Smooth muscle cell (in vitro differentiated cells): ENCODE data around the gene CREBBP. TPM values are rescaled to one million over a fixed set of nuclear protein-coding genes. Genes with fewer than 3 reads are reported as not detected.

Source experiments
- DNase-seq: peaks from one replicate; lab custom pipeline; 2025; ENCODE audit not compliant: unreplicated experiment; lab: John Stamatoyannopoulos, UW
- H2AFZ ChIP-seq: fragments of 200-600 bp; sonication (generic); 2 replicates; pipeline ENCODE4 v1.6.0; 2016; ENCODE audit warnings: antibody characterized with exemption, low read depth, mild to moderate bottlenecking
- H3F3A ChIP-seq: fragments of 200-600 bp; sonication (generic); 2 replicates; pipeline ENCODE4 v1.6.0; 2017; ENCODE audit warnings: antibody characterized with exemption, low read depth
- H3K27ac ChIP-seq: fragments of 200-600 bp; sonication (generic); 2 replicates; pipeline ENCODE4 v1.5.1; 2016; ENCODE audit warnings: low read depth, mild to moderate bottlenecking
- H3K27me3 ChIP-seq: fragments of 200-600 bp; sonication (generic); 2 replicates; pipeline ENCODE4 v1.6.1; 2016; ENCODE audit warnings: low read depth, mild to moderate bottlenecking
- H3K36me3 ChIP-seq: fragments of 200-600 bp; sonication (generic); 2 replicates; pipeline ENCODE4 v1.5.1; 2016; ENCODE audit warnings: low read depth
- H3K4me1 ChIP-seq: fragments of 200-600 bp; sonication (generic); 2 replicates; pipeline ENCODE4 v1.5.1; 2016; ENCODE audit warnings: low read depth
- H3K4me2 ChIP-seq: fragments of 200-600 bp; sonication (generic); 2 replicates; pipeline ENCODE4 v1.6.0; 2016; ENCODE audit warnings: mild to moderate bottlenecking
- H3K4me3 ChIP-seq: fragments of 200-600 bp; sonication (generic); 2 replicates; pipeline ENCODE4 v1.5.1; 2016; ENCODE audit warnings: mild to moderate bottlenecking
- H3K79me2 ChIP-seq: fragments of 200-600 bp; sonication (generic); 2 replicates; pipeline ENCODE4 v1.6.0; 2016; ENCODE audit warnings: low read depth, mild to moderate bottlenecking
- H3K9ac ChIP-seq: fragments of 200-600 bp; sonication (generic); 2 replicates; pipeline ENCODE4 v1.6.0; 2016; ENCODE audit warnings: low read depth
- H3K9me3 ChIP-seq: fragments of 200-600 bp; sonication (generic); replicated peaks from 2 replicates; pipeline ENCODE4 v1.5.1; 2016; ENCODE audit warnings: low read depth
- H4K20me1 ChIP-seq: fragments of 200-600 bp; sonication (generic); 2 replicates; pipeline ENCODE4 v1.6.0; 2016; ENCODE audit warnings: low read depth
- CTCF ChIP-seq: fragments of 200-600 bp; sonication (generic); IDR thresholded peaks from 2 replicates; pipeline ENCODE4 v1.5.1; 2017; ENCODE audit warnings: borderline replicate concordance, mild to moderate bottlenecking, antibody characterized with exemption; ENCODE audit not compliant: insufficient read depth, poor library complexity, severe bottlenecking
- WGBS: methylation state at CpG from one replicate; pipeline ENCODE4 v1.1.7; 2016; ENCODE audit warnings: low lambda C conversion rate; 5-methylcytosine and 5-hydroxymethylcytosine counted together
- polyA plus RNA-seq: library from polyadenylated mRNA; unstranded; fragments of >200 nt; fragmentation: Nextera tagmentation; extraction: Ambion mirVana; gene quantifications from 2 replicates; pipeline ENCODE4 v1.2.1, GENCODE V29; 2016
- total RNA-seq: library from RNA; depleted of rRNA; stranded (reverse); fragments of >200 nt; gene quantifications from 2 replicates; pipeline ENCODE4 v1.2.3, GENCODE V29; 2014

CREBBP gene
- total and polyA plus RNA-seq, 2 experiments from 2014 or later: 14.3 to 19.6 TPM

GRCh38 chr16:3687792-3688191 lies 192.7 kb downstream of the CREBBP start:
- Histone ChIP-seq H3K4me1 (no peaks in the 10 kb centered on the region), H3K9me3 (no peaks in the 10 kb centered on the region), H3K9ac (no peak overlapping the region), H4K20me1 (no peaks in the 10 kb centered on the region), H3K36me3 (peaks cover 4% of the 10 kb centered on the region), H3K4me3 (no peak overlapping the region), H3F3A (no peaks in the 10 kb centered on the region), H2AFZ (no peak overlapping the region), H3K27ac (no peak overlapping the region), H3K79me2 (no peaks in the 10 kb centered on the region), H3K27me3 (no peaks in the 10 kb centered on the region), H3K4me2 (no peak overlapping the region)
- DNase-seq: no peak
- TF ChIP-seq CTCF: no peak
- WGBS: over 99% methylated on average over 9 of the region's 9 CpGs

- no peak overlapping the region for H3K4me3 ChIP-seq
- no peak overlapping the region for H3K4me2 ChIP-seq
- 98% methylated on average over 7 of the region's 7 CpGs for WGBS
- H3K27ac ChIP-seq: no peak overlapping the region
- no peak overlapping the region for H2AFZ ChIP-seq
- H3K4me1 ChIP-seq: no peaks in the 10 kb centered on the region
- no peak for DNase-seq
- no peaks in the 10 kb centered on the region for H3K27me3 ChIP-seq
- no peaks in the 10 kb centered on the region for H3F3A ChIP-seq
- no peak overlapping the region for H3K9ac ChIP-seq
- no peaks in the 10 kb centered on the region for H3K79me2 ChIP-seq
- H3K36me3 ChIP-seq: peaks cover 10% of the 10 kb centered on the region
- no peaks in the 10 kb centered on the region for H4K20me1 ChIP-seq
- no peak for TF ChIP-seq CTCF
- no peaks in the 10 kb centered on the region for H3K9me3 ChIP-seq
These were observed 193.5 kb downstream of the CREBBP start for GRCh38 chr16:3687021-3687420.

- H3F3A ChIP-seq: no peaks in the 10 kb centered on the region
- no peak overlapping the region for H2AFZ ChIP-seq
- 100% methylated on average over 3 of the region's 3 CpGs for WGBS
- no peak overlapping the region for H3K9ac ChIP-seq
- H3K79me2 ChIP-seq: no peaks in the 10 kb centered on the region
- no peak for DNase-seq
- no peak for TF ChIP-seq CTCF
- H3K9me3 ChIP-seq: no peaks in the 10 kb centered on the region
- H3K27me3 ChIP-seq: no peaks in the 10 kb centered on the region
- peaks cover 10% of the 10 kb centered on the region for H3K36me3 ChIP-seq
- H3K4me2 ChIP-seq: no peak overlapping the region
- H3K4me3 ChIP-seq: no peak overlapping the region
- no peaks in the 10 kb centered on the region for H4K20me1 ChIP-seq
- no peak overlapping the region for H3K27ac ChIP-seq
- H3K4me1 ChIP-seq: no peaks in the 10 kb centered on the region
These were observed 199.3 kb downstream of the CREBBP start for GRCh38 chr16:3681206-3681605.

GRCh38 chr16:3677994-3678393 lies 202.5 kb downstream of the CREBBP start:
- no peak overlapping the region for H3K9ac ChIP-seq
- DNase-seq: no peak
- H3K79me2 ChIP-seq: no peaks in the 10 kb centered on the region
- no peaks in the 10 kb centered on the region for H3K9me3 ChIP-seq
- no peaks in the 10 kb centered on the region for H3F3A ChIP-seq
- H3K36me3 ChIP-seq: peaks cover 8% of the 10 kb centered on the region
- H2AFZ ChIP-seq: no peak overlapping the region
- no peak overlapping the region for H3K4me2 ChIP-seq
- H3K4me1 ChIP-seq: no peaks in the 10 kb centered on the region
- 98% methylated on average over 11 of the region's 11 CpGs for WGBS
- H3K27ac ChIP-seq: no peak overlapping the region
- no peak for TF ChIP-seq CTCF
- no peaks in the 10 kb centered on the region for H3K27me3 ChIP-seq
- no peaks in the 10 kb centered on the region for H4K20me1 ChIP-seq
- no peak overlapping the region for H3K4me3 ChIP-seq
